Measurements from ENCODE around the gene RBFOX2. TPM values are rescaled to one million over a fixed set of nuclear protein-coding genes. Genes with fewer than 3 reads are reported as not detected.

RBFOX2 gene
- total and polyA plus RNA-seq, 4 donors: 29.9 to 152 (median 80.0) TPM

- H3K27me3 ChIP-seq (ENCODE audit: control insufficient read depth in 1 of 2, insufficient read depth in 2 of 2, low read length in 1 of 2): no peaks in the 10 kb centered on the region
- H3K9me3 ChIP-seq (ENCODE audit: control insufficient read depth, low read length): no peaks in the 10 kb centered on the region
- H3K27ac ChIP-seq (ENCODE audit: low read depth in 1 of 2, low read length in 2 of 2): no peak overlapping the region
- DNase-seq (no peak), ATAC-seq (ENCODE audit: low FRiP score) (no peak)
- H3K4me1 ChIP-seq (ENCODE audit: control insufficient read depth in 1 of 2, insufficient read depth in 2 of 2, low read length in 2 of 2): peaks cover 0 to 4% of the 10 kb centered on the region in 2 donors
- H3K4me3 ChIP-seq (ENCODE audit: low read length in 2 of 2): no peak overlapping the region
- WGBS, 2 donors: 98 to 100% methylated on average over 1 of the region's 1 CpG
- intact Hi-C loops (cut with DNase I): no loop called here
- H3K36me3 ChIP-seq (ENCODE audit: control insufficient read depth in 1 of 2, insufficient read depth in 2 of 2, low read length in 1 of 2): no peaks in the 10 kb centered on the region
These were observed 46.7 kb downstream of the RBFOX2 start for GRCh38 chr22:35981900-35982299.

DNA sequence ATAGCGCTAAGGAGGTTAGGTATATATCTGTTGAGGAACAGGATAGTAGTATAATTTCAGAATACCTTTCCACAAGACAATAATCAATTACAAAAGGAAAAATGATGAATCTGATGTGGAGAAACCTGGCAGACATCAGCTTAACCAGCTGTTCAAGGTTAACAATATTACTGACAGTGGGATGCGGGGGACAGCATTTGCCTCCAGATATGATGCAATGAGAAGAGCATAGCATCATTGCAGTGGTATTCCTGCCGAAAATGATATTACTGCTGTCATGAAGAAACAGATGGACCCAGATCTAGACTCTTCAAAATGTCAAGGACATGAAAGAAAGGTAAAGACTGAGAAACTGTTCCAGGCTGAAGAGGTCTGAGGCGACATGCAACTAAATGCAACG is 49.7 kb downstream of the RBFOX2 start:
- Histone ChIP-seq H3K4me1 (ENCODE audit: control insufficient read depth in 1 of 2, insufficient read depth in 2 of 2, low read length in 2 of 2) (peaks cover 3 to 5% of the 10 kb centered on the region in 2 donors), H3K9me3 (ENCODE audit: control insufficient read depth, low read length) (no peaks in the 10 kb centered on the region), H3K4me3 (ENCODE audit: low read length in 2 of 2) (no peak overlapping the region), H3K27ac (ENCODE audit: low read depth in 1 of 2, low read length in 2 of 2) (no peak overlapping the region), H3K36me3 (ENCODE audit: control insufficient read depth in 1 of 2, insufficient read depth in 2 of 2, low read length in 1 of 2) (no peaks in the 10 kb centered on the region), H3K27me3 (ENCODE audit: control insufficient read depth in 1 of 2, insufficient read depth in 2 of 2, low read length in 1 of 2) (no peaks in the 10 kb centered on the region)
- no peak for ATAC-seq (ENCODE audit: low FRiP score)
- WGBS, 2 donors: 94 to 96% methylated on average over 5 of the region's 5 CpGs
- no peak for DNase-seq
- intact Hi-C loops (cut with DNase I): no loop called here

DNA sequence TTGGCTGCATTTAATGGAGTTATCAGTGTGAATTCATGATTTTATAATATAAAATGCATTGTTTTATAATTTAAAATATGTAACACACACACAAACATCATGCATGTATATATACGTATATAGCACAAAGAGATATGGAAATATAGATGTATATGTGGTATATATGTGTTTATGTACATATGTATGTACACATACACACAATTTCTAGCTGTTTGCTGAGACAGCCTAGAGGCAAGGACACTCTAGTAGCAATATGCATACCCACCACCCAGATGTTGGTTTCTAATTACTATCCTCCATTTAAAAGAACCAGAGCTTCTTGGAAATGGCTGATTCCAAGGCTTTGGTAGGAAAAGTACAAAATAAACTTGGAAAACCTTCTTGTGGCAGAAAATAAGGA is 50.4 kb downstream of the RBFOX2 start:
- Histone ChIP-seq H3K27me3 (ENCODE audit: control insufficient read depth in 1 of 2, insufficient read depth in 2 of 2, low read length in 1 of 2) (no peaks in the 10 kb centered on the region), H3K4me3 (ENCODE audit: low read length in 2 of 2) (no peak overlapping the region), H3K27ac (ENCODE audit: low read depth in 1 of 2, low read length in 2 of 2) (no peak overlapping the region), H3K4me1 (ENCODE audit: control insufficient read depth in 1 of 2, insufficient read depth in 2 of 2, low read length in 2 of 2) (peaks cover 4 to 8% of the 10 kb centered on the region in 2 donors), H3K9me3 (ENCODE audit: control insufficient read depth, low read length) (no peaks in the 10 kb centered on the region), H3K36me3 (ENCODE audit: control insufficient read depth in 1 of 2, insufficient read depth in 2 of 2, low read length in 1 of 2) (no peaks in the 10 kb centered on the region)
- 95 to 96% methylated on average over 1 of the region's 1 CpG for WGBS, 2 donors
- DNase-seq: no peak
- intact Hi-C loops (cut with DNase I): no loop called here
- no peak for ATAC-seq (ENCODE audit: low FRiP score)

DNA sequence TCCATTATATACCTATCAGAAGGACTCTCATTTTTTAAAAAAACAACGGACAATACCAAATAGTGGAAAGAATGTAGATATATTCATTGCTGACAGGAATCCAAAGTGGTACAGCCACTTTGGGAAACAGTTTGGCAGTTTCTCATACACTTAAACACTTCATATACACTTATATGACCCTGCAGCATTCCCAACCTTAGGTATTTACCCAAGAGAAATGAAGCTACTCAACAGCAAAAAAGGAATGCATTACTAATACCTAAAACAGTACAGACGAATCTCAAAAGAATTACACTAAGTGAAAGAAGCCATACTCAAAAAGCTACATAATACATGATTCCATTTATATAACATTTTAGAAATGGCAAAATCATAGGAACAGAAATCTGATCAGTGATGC is 51.5 kb downstream of the RBFOX2 start:
- 14 to 23% methylated on average over 2 of the region's 2 CpGs for WGBS, 2 donors
- no peak overlapping the region for H3K4me3 ChIP-seq (ENCODE audit: low read length in 2 of 2)
- H3K9me3 ChIP-seq (ENCODE audit: control insufficient read depth, low read length): no peaks in the 10 kb centered on the region
- H3K27me3 ChIP-seq (ENCODE audit: control insufficient read depth in 1 of 2, insufficient read depth in 2 of 2, low read length in 1 of 2): no peaks in the 10 kb centered on the region
- intact Hi-C loops (cut with DNase I): no loop called here
- no peak for DNase-seq
- ATAC-seq (ENCODE audit: low FRiP score): no peak
- H3K27ac ChIP-seq (ENCODE audit: low read depth in 1 of 2, low read length in 2 of 2): no peak overlapping the region
- peaks cover 5 to 15% of the 10 kb centered on the region in 2 donors for H3K4me1 ChIP-seq (ENCODE audit: control insufficient read depth in 1 of 2, insufficient read depth in 2 of 2, low read length in 2 of 2)
- no peaks in the 10 kb centered on the region for H3K36me3 ChIP-seq (ENCODE audit: control insufficient read depth in 1 of 2, insufficient read depth in 2 of 2, low read length in 1 of 2)

DNA sequence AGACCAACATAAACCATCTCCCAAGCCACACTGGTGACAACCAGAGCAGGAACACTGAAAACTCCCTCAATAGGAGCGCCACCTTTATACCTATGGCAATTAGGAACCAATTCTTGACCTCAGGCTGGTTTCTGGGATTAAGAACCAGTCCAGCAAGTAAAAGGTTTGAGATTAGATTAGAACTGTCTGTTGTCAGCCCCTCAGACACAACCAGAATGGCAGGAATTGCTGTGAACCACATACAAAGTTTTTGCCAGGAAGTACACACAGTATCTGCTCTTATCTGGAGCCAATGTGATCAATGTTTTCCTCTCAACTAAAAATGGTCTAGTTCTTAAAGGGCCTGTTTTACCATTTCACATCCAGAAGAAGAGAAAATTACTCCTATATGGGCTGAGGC is 55.2 kb downstream of the RBFOX2 start:
- DNase-seq: no peak
- H3K4me3 ChIP-seq (ENCODE audit: low read length in 2 of 2): no peak overlapping the region
- peak overlapping the region; percentile 80 to 91 for H3K27ac ChIP-seq (ENCODE audit: low read depth in 1 of 2, low read length in 2 of 2)
- WGBS, 2 donors: 86 to 95% methylated on average over 1 of the region's 1 CpG
- no peak for ATAC-seq (ENCODE audit: low FRiP score)
- H3K27me3 ChIP-seq (ENCODE audit: control insufficient read depth in 1 of 2, insufficient read depth in 2 of 2, low read length in 1 of 2): no peaks in the 10 kb centered on the region
- H3K9me3 ChIP-seq (ENCODE audit: control insufficient read depth, low read length): no peaks in the 10 kb centered on the region
- H3K36me3 ChIP-seq (ENCODE audit: control insufficient read depth in 1 of 2, insufficient read depth in 2 of 2, low read length in 1 of 2): no peaks in the 10 kb centered on the region
- intact Hi-C loops (cut with DNase I): loop anchor here (5.0 kb wide), 1 partner anchor 54 kb away; the partner anchor contains the start of gene RBFOX2 (in 2 of the 2)
- peaks cover 7 to 19% of the 10 kb centered on the region in 2 donors for H3K4me1 ChIP-seq (ENCODE audit: control insufficient read depth in 1 of 2, insufficient read depth in 2 of 2, low read length in 2 of 2)

DNA sequence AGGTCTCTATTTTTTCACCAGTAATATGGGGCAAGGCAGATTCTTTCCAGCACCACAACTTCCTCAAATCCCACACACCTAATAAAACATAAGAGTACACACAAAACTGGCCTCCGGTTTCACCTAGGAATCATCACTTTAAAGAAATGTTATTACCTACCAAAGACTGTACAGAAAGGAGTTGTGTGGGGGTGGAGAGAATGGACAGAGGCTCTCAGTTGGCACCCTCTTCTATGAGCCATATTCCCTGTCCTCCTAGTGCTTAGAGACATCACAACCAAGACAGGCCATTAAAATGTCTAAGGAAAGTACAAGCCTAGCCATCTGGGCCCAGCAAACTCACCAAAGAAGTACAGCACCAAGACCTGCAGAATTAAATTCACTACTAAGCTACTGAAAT is 56.1 kb downstream of the RBFOX2 start:
- Histone ChIP-seq H3K4me1 (ENCODE audit: control insufficient read depth in 1 of 2, insufficient read depth in 2 of 2, low read length in 2 of 2) (peaks cover 7 to 21% of the 10 kb centered on the region in 2 donors), H3K9me3 (ENCODE audit: control insufficient read depth, low read length) (no peaks in the 10 kb centered on the region), H3K4me3 (ENCODE audit: low read length in 2 of 2) (no peak overlapping the region), H3K27me3 (ENCODE audit: control insufficient read depth in 1 of 2, insufficient read depth in 2 of 2, low read length in 1 of 2) (no peaks in the 10 kb centered on the region), H3K27ac (ENCODE audit: low read depth in 1 of 2, low read length in 2 of 2) (peak overlapping the region; percentile 74 to 80), H3K36me3 (ENCODE audit: control insufficient read depth in 1 of 2, insufficient read depth in 2 of 2, low read length in 1 of 2) (no peaks in the 10 kb centered on the region)
- peak; percentile 5 for ATAC-seq (ENCODE audit: low FRiP score)
- intact Hi-C loops (cut with DNase I): loop anchor here (5.0 kb wide), 1 partner anchor 55 kb away; the partner anchor contains the start of gene RBFOX2 (in 2 of the 2)
- no peak for DNase-seq
- WGBS, 2 donors: 66 to 70% methylated on average over 1 of the region's 1 CpG

DNA sequence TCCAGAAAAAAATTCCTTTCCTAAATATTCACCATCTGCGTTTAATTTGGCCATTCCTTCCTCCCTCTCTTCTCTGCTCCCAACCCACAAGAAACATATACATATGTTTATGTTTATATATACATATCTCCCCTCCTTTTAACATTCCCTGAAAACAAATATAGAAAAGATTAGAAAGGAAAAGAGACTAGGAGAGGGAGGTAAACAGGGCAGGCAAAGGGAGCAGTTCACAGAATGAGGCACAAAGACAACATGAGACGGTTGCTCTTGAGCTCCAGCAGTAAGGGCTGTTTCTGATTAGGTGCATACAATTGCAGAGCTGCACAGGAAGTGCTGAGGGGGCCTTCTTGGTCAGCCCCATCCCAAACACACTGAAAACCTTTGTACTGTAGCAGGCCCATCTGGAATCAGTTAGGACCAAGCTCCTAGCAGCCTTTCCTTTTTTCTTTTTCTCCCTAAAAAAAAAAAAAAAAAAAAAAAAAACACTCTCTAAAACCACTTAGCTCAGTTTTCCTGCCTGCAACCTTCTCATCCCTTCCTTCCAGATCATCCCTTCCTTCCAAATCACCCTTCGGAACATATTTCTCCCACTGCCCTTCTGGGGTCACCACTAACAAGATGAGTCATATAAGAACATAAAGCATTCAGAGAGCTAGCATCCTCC is 57.0 kb downstream of the RBFOX2 start:
- Histone ChIP-seq H3K36me3 (ENCODE audit: control insufficient read depth in 1 of 2, insufficient read depth in 2 of 2, low read length in 1 of 2) (no peaks in the 10 kb centered on the region), H3K4me1 (ENCODE audit: control insufficient read depth in 1 of 2, insufficient read depth in 2 of 2, low read length in 2 of 2) (peaks cover 8 to 21% of the 10 kb centered on the region in 2 donors), H3K4me3 (ENCODE audit: low read length in 2 of 2) (no peak overlapping the region), H3K9me3 (ENCODE audit: control insufficient read depth, low read length) (no peaks in the 10 kb centered on the region), H3K27ac (ENCODE audit: low read depth in 1 of 2, low read length in 2 of 2) (peak overlapping the region; percentile 80 to 83), H3K27me3 (ENCODE audit: control insufficient read depth in 1 of 2, insufficient read depth in 2 of 2, low read length in 1 of 2) (no peaks in the 10 kb centered on the region)
- DNase-seq (no peak), ATAC-seq (ENCODE audit: low FRiP score) (no peak)
- WGBS, 2 donors: 7 to 8% methylated on average over 3 of the region's 3 CpGs
- intact Hi-C loops (cut with DNase I): loop anchor here (5.0 kb wide), 1 partner anchor 56 kb away; the partner anchor contains the start of gene RBFOX2 (in 2 of the 2)

- no peak for DNase-seq
- Histone ChIP-seq H3K4me1 (ENCODE audit: control insufficient read depth in 1 of 2, insufficient read depth in 2 of 2, low read length in 2 of 2) (peaks cover 8 to 21% of the 10 kb centered on the region in 2 donors), H3K9me3 (ENCODE audit: control insufficient read depth, low read length) (no peaks in the 10 kb centered on the region), H3K27me3 (ENCODE audit: control insufficient read depth in 1 of 2, insufficient read depth in 2 of 2, low read length in 1 of 2) (no peaks in the 10 kb centered on the region), H3K4me3 (ENCODE audit: low read length in 2 of 2) (no peak overlapping the region), H3K27ac (ENCODE audit: low read depth in 1 of 2, low read length in 2 of 2) (peak overlapping the region; percentile 64 to 69), H3K36me3 (ENCODE audit: control insufficient read depth in 1 of 2, insufficient read depth in 2 of 2, low read length in 1 of 2) (no peaks in the 10 kb centered on the region)
- ATAC-seq (ENCODE audit: low FRiP score): no peak
- intact Hi-C loops (cut with DNase I): loop anchor here (5.0 kb wide), 1 partner anchor 56 kb away; the partner anchor contains the start of gene RBFOX2 (in 2 of the 2)
- 35 to 42% methylated on average over 4 of the region's 4 CpGs for WGBS, 2 donors
These were observed 57.8 kb downstream of the RBFOX2 start for GRCh38 chr22:35970616-35971455.

Measured in aorta (tissue), 5 donors.